Activated T-helper 17 cell treated with anti-CD3 and anti-CD28 coated beads, Interleukin-2, amount 50 U/mL, for 72 hours (primary cell): Measurements from ENCODE around the gene NRN1L. TPM values are rescaled to one million over a fixed set of nuclear protein-coding genes. Genes with fewer than 3 reads are reported as not detected.
"Not testable (repeated sequence)": the region's sequence is repeated elsewhere in the genome, so short reads cannot be mapped to it uniquely, and the experiment has no call there.

Experiments
- ATAC-seq: fragments of 150-1000 bp; cut with Tn5 transposase; replicated peaks from 2 replicates; pipeline ENCODE4 v1.10.0; 2021; ENCODE audit warnings: mild to moderate bottlenecking, moderate library complexity
- H3K27ac Mint-ChIP-seq: one replicate; pipeline ENCODE4 v1.8.0; 2022; ENCODE audit warnings: mixed read lengths
- H3K27me3 Mint-ChIP-seq: one replicate; pipeline ENCODE4 v1.8.0; 2022; ENCODE audit warnings: mixed read lengths
- H3K36me3 Mint-ChIP-seq: one replicate; pipeline ENCODE4 v1.8.0; 2022; ENCODE audit warnings: low read depth, mild to moderate bottlenecking, mixed read lengths
- H3K4me1 Mint-ChIP-seq: one replicate; pipeline ENCODE4 v1.8.0; 2022; ENCODE audit warnings: mixed read lengths
- H3K4me3 Mint-ChIP-seq: one replicate; pipeline ENCODE4 v1.8.0; 2022; ENCODE audit warnings: mild to moderate bottlenecking, mixed read lengths
- H3K9me3 Mint-ChIP-seq: one replicate; pipeline ENCODE4 v1.8.0; 2022; ENCODE audit warnings: mixed read lengths
- total RNA-seq, 2 donors: library from RNA; stranded (reverse); gene quantifications; one replicate each; pipeline ENCODE4 v1.2.3, GENCODE V29; 2022

The NRN1L gene
- total RNA-seq, 2 donors from 2014 or later, result 1.2 TPM; not detected in 1

GRCh38 chr16:67914758-67915495 is 30.2 kb downstream of the NRN1L start:
- Mint-ChIP-seq H3K27me3 (no peaks in the 10 kb centered on the region), H3K27ac (peak overlapping the region; percentile 27), H3K4me3 (no peak overlapping the region), H3K4me1 (peaks cover 13% of the 10 kb centered on the region), H3K9me3 (no peaks in the 10 kb centered on the region), H3K36me3 (peaks cover 12% of the 10 kb centered on the region)
- no peak for ATAC-seq

- H3K4me3 Mint-ChIP-seq, H3K9me3 Mint-ChIP-seq, ATAC-seq, H3K27me3 Mint-ChIP-seq: not testable (repeated sequence)
- Mint-ChIP-seq H3K4me1 (peaks cover 12% of the 10 kb centered on the region), H3K36me3 (peaks cover 10% of the 10 kb centered on the region), H3K27ac (peak overlapping the region; percentile 90)
These were observed 30.7 kb downstream of the NRN1L start for GRCh38 chr16:67915496-67915769.

GRCh38 chr16:67915831-67916723 is 31.4 kb downstream of the NRN1L start:
- H3K9me3 Mint-ChIP-seq, result no peaks in the 10 kb centered on the region
- H3K27ac Mint-ChIP-seq, result peak overlapping the region; percentile 90
- no peak for ATAC-seq
- H3K36me3 Mint-ChIP-seq, result peaks cover 10% of the 10 kb centered on the region
- no peak overlapping the region for H3K4me3 Mint-ChIP-seq
- H3K4me1 Mint-ChIP-seq, result peaks cover 12% of the 10 kb centered on the region
- H3K27me3 Mint-ChIP-seq, result no peaks in the 10 kb centered on the region

- no peaks in the 10 kb centered on the region for H3K27me3 Mint-ChIP-seq
- peak overlapping the region; percentile 54 for H3K4me3 Mint-ChIP-seq
- peak; percentile 5 for ATAC-seq
- peaks cover 10% of the 10 kb centered on the region for H3K36me3 Mint-ChIP-seq
- no peaks in the 10 kb centered on the region for H3K9me3 Mint-ChIP-seq
- H3K4me1 Mint-ChIP-seq, result peaks cover 20% of the 10 kb centered on the region
- peak overlapping the region; percentile 88 for H3K27ac Mint-ChIP-seq
These were observed 32.6 kb downstream of the NRN1L start for GRCh38 chr16:67917140-67917851.

- peak; percentile 100 for ATAC-seq
- peak overlapping the region; percentile 88 for H3K27ac Mint-ChIP-seq
- no peaks in the 10 kb centered on the region for H3K9me3 Mint-ChIP-seq
- H3K36me3 Mint-ChIP-seq, result peaks cover 10% of the 10 kb centered on the region
- no peaks in the 10 kb centered on the region for H3K27me3 Mint-ChIP-seq
- H3K4me1 Mint-ChIP-seq, result peaks cover 21% of the 10 kb centered on the region
- H3K4me3 Mint-ChIP-seq, result peak overlapping the region; percentile 54
These were observed 33.2 kb downstream of the NRN1L start for GRCh38 chr16:67917852-67918236.

GRCh38 chr16:67919622-67920221 is 35.0 kb downstream of the NRN1L start:
- ATAC-seq, result no peak
- no peak overlapping the region for H3K27ac Mint-ChIP-seq
- no peak overlapping the region for H3K4me3 Mint-ChIP-seq
- H3K27me3 Mint-ChIP-seq, result no peaks in the 10 kb centered on the region
- peaks cover 21% of the 10 kb centered on the region for H3K4me1 Mint-ChIP-seq
- H3K36me3 Mint-ChIP-seq, result peaks cover 10% of the 10 kb centered on the region
- H3K9me3 Mint-ChIP-seq, result no peaks in the 10 kb centered on the region

- H3K9me3 Mint-ChIP-seq, result no peaks in the 10 kb centered on the region
- no peak for ATAC-seq
- H3K36me3 Mint-ChIP-seq, result peaks cover 10% of the 10 kb centered on the region
- H3K27ac Mint-ChIP-seq, result peak overlapping the region; percentile 89
- no peak overlapping the region for H3K4me3 Mint-ChIP-seq
- H3K4me1 Mint-ChIP-seq, result peaks cover 20% of the 10 kb centered on the region
- no peaks in the 10 kb centered on the region for H3K27me3 Mint-ChIP-seq
These were observed 37.5 kb downstream of the NRN1L start for GRCh38 chr16:67922221-67922620.

- Mint-ChIP-seq H3K4me3 (no peak overlapping the region), H3K36me3 (peaks cover 8% of the 10 kb centered on the region), H3K27ac (peak overlapping the region; percentile 89), H3K27me3 (no peaks in the 10 kb centered on the region), H3K9me3 (no peaks in the 10 kb centered on the region), H3K4me1 (peaks cover 14% of the 10 kb centered on the region)
- ATAC-seq, result no peak
These were observed 38.1 kb downstream of the NRN1L start for GRCh38 chr16:67922740-67923139.

GRCh38 chr16:67923414-67924116 is 38.9 kb downstream of the NRN1L start:
- H3K4me3 Mint-ChIP-seq, result no peak overlapping the region
- peak overlapping the region; percentile 89 for H3K27ac Mint-ChIP-seq
- H3K36me3 Mint-ChIP-seq, result peaks cover 9% of the 10 kb centered on the region
- H3K4me1 Mint-ChIP-seq, result peaks cover 9% of the 10 kb centered on the region
- no peak for ATAC-seq
- no peaks in the 10 kb centered on the region for H3K27me3 Mint-ChIP-seq
- no peaks in the 10 kb centered on the region for H3K9me3 Mint-ChIP-seq

- H3K9me3 Mint-ChIP-seq, result no peaks in the 10 kb centered on the region
- ATAC-seq, result no peak
These were observed 39.6 kb downstream of the NRN1L start for GRCh38 chr16:67924140-67924906.

GRCh38 chr16:67926181-67926750 is 41.6 kb downstream of the NRN1L start:
- Mint-ChIP-seq H3K27ac (peak overlapping the region; percentile 50), H3K27me3 (no peaks in the 10 kb centered on the region), H3K36me3 (peaks cover 26% of the 10 kb centered on the region), H3K4me1 (peaks cover 9% of the 10 kb centered on the region), H3K9me3 (no peaks in the 10 kb centered on the region), H3K4me3 (no peak overlapping the region)
- ATAC-seq, result no peak

More at GRCh38 chr16:67924140-67924906, 39.6 kb downstream of the NRN1L start:
- H3K27ac Mint-ChIP-seq, result peak overlapping the region; percentile 52
- no peaks in the 10 kb centered on the region for H3K27me3 Mint-ChIP-seq
- no peak overlapping the region for H3K4me3 Mint-ChIP-seq
- H3K4me1 Mint-ChIP-seq, result peaks cover 9% of the 10 kb centered on the region
- H3K36me3 Mint-ChIP-seq, result peaks cover 10% of the 10 kb centered on the region

GRCh38 chr16:67927131-67927941 is 42.7 kb downstream of the NRN1L start:
- ATAC-seq, result no peak
- Mint-ChIP-seq H3K36me3 (peaks cover 33% of the 10 kb centered on the region), H3K4me3 (no peak overlapping the region), H3K27ac (no peak overlapping the region), H3K9me3 (no peaks in the 10 kb centered on the region), H3K27me3 (no peaks in the 10 kb centered on the region), H3K4me1 (peaks cover 1% of the 10 kb centered on the region)
